ENCODE results near the gene ANKRD53.
"Not testable (repeated sequence)": the region's sequence is repeated elsewhere in the genome, so short reads cannot be mapped to it uniquely, and the experiment has no call there.

The ANKRD53 gene

DNA sequence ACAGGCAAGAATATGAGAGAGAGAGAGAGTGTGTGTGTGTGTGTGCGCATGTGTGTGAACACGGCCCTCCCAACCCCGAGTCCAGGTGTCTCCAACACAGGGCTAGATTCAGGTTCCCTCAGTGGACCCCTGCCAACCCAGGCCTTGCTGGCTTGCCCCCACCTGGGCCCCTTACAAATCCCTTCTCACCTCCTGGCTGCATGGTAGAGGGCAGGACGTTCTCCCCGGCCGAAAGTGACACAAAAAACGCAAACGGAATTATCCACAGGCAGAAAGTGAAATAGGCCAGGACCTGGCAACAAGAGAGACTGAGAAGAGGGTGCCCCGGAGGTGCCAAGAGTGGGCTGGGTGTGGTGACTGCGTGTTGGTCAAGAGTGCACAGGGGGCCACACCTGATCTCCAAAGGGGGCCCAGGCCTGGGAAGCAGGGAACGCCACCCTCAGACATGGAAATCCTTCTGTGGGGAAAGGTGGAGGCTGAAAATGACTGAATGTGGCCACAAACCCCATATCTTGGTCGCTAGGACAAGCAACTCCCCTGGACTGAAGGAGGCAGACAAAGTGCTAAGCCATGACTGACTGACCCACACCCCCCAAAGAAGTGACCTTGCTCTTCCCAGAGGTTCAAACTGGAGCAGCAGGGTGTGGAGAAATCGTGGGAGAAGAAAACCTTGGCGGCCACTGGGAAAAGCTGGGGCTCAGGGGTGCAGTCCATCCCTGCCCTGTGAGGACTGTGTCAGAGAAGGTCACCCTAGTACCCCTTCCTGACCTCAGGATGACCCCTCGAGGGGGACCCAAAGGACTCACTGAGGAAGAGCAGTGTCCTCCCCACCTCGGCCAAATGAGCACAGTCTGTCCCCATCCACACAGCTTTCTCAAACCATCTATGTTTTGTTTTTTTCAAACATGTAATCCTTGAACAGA lies 10.6 kb downstream of the ANKRD53 start:
- DNase-seq (ENCODE audit: low read depth in 2 of 2), result no peak

DNA sequence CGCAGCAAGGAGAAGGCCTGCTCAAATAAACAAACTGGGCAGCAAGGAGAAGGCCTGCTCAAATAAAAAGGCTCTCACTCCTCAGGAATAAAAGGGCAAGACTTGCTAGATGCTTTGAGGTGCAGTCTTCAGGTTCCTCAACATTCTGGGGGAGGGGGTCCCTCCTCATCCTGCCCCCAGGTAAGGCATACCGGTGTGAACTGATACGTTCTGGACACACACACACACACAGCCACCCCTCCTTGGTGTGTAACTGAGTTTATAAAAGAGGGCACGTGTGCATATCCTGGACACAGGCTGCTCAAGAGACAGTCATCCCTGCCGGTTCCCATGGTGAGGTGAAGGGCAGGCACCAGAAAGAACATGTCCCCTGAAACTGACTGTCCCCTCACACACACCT lies 11.8 kb downstream of the ANKRD53 start:
- DNase-seq (ENCODE audit: low read depth in 2 of 2), result no peak

DNA sequence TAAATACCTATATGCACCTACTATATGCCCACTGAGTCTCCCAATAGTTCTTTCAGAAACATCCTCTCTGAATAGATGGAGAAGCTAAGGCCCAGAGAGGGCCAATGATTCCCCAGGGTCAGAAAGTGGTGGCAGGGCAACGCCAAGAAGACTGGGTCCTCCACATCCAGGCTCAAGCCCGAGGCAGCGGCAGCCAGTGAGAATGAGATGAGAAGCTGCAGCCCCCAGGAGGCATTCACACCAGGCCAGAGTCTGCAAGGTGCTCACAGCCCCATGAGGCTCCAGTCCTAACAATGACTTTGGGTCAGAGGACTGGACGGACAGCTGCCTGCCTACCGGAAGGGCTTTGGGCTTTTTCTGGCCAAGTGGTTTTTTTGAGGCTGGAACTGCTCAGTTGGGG lies 12.7 kb downstream of the ANKRD53 start:
- no peak for DNase-seq (ENCODE audit: low read depth in 2 of 2)

DNA sequence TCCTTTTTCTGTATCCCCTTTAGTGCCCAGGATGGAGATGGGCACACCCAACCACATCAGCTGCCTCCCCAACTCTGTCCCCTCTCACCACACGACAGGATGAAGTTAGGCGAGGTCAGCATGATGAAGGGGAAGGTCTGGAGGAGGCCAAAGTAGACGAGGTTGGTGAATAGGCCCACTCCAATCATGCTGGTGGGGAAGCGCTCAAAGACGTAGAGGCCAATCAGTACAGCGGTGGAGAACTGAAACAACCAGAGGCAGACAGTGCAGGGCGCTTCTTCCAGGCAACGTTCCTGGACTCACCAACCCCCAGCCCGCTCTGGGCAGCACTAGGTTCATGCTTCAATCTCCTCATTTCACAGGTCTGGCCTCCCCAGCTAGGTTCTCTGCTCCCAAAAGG lies 13.3 kb downstream of the ANKRD53 start:
- DNase-seq (ENCODE audit: low read depth in 2 of 2), result no peak

DNA sequence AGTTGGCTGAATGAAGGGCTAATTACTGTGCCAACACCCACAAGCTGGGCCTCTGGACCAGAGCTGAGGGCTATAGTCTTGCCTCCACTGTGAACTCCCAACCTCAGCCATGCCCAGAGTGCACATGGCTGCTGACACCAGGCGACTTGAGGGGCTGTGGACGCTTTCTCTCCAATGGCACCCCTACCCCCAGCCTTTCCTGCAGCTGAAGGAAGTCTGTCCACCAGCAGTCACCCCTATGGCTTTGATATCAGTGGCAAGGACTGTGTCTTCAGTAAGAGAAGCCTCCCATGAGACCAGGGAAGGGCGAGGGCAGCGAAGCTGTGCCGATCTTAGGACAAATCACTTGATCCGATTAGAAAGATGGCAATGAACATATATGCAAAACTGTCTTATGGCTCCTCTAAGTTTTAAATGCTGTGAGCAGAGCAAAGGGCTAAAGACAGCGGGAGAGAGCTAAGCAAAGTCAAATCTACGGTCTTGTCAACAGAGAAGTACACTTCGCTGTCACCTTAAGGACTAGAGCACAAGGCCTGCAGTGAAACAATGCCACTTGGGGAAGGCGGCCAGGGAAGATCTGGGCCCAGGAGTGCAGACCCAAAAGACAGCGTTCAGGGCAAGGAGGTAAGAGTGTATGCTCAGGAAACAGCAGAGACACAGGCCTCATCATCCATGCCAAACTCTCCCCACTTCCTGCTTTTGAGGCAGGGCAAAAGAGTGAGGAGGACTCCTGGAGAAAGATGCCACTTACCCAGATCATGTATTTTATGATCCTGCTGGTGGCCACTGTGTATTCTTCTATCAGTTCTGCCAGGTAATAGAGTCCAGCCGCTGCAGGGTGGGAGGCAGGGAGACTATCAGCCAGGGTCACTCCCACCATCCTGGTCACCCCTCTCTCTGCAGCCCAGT lies 14.8 kb downstream of the ANKRD53 start:
- DNase-seq (ENCODE audit: low read depth in 2 of 2), result no peak

DNA sequence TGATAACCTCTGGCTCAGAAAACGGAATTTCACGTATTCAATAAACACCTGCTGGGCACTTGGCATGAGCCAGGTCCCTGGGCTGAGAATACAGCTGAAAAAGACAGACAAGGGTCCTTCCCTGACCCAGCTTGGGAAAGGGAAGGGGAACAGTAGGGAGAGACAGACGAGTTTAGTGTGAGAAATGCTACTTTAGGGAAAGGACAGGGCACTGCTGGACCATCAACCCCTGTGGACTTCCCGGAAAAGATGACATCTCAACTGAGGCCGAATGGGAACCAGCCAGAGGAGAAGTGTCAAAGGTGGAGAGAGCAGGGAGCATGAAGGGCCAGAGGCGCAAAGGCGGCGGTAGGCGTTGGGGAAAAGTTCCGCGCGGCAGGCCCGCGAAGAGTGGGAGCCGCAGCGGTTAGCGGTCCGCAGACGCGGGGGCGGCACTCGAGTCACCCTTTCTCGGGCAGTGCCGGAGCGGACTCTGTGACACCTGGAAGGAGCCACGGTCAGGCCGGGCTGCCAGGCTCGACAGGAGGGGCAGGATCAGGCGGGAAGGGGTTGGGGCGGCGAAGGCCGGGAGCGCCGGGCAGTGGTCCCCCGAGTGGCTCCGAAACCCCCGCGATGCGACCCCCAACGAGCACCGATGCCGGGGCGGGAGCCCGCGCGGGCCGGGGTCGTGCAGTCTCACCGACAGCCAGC lies 15.7 kb downstream of the ANKRD53 start:
- DNase-seq (ENCODE audit: low read depth in 2 of 2), result peak in 1 of 2 donors; percentile 36

DNA sequence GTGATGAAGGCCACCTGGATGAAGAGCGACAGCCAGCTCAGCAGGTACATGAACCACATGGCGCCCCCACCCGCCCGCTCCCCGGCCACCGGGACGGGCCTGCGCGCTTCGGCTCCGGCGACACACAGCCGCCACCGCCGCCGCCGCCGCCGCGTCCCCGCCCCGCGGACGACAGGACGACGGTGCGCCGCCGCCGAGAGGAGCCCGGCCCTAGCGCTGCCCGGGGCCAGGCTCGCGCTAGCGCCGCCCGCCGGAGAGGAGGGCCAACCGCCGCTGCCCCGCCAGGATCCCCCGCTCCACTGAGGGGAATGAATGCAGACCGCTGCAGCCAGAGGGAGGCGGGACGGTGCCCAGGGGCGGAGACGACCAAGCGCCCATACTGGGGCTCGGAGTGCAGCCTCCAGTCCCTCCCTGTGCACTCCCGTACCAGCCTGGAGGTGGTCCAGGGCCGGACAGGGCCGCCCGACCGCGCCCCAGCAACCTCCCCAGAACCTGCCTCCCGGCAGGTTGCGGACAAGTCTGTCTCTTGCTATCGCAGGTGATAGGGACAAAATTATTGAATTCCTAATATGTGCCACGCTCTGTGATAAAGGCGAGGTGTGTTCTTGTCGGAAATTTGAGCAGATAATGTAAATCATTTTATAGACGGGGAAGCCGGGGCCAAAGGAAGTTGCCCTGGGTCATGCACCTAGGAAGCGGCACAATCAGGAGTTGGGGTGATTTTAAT lies 16.4 kb downstream of the ANKRD53 start, which contains the start of gene TEX261:
TSS of gene TEX261 (minus strand) at position 175 of the 727 bp plus-strand sequence. CDS start at position 59, 116 bp downstream.
- DNase-seq (ENCODE audit: low read depth in 2 of 2), result peak; percentile 78 to 90

DNA sequence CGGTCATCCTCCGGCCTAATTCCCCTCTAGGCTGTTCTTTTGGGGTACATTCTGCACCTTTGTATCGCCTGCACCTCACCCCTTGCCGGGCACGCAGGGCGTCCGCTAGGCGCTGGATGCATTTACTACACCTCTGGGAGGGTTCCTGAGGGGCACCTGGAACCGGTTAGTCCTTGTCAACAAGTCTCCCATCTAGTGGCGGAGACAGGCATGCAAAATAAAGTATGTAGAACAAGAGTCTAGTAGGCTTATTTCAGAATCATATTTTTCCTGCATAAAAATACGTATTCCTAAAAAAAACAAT lies 16.9 kb downstream of the ANKRD53 start:
- DNase-seq (ENCODE audit: low read depth in 2 of 2), result peak in 1 of 2 donors; percentile 41

DNA sequence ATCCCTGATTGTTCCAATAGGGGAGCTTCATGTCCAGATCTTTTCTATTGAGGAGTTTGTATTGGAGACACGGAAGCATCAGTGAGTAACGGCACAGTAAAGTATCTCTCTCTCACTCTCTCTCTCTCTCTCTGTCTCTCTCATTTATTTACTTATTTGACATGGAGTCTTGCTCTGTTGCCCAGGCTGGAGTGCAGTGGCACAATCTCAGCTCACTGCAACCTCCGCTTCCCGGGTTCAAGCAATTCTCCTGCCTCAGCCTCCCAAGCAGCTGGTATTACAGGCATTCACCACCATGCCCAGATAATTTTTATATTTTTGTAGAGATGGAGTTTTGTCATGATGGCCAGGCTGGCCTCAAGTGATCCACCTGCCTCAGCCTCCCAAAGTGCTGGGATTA lies 20.5 kb downstream of the ANKRD53 start:
- not testable (repeated sequence) for DNase-seq (ENCODE audit: low read depth in 2 of 2)

DNA sequence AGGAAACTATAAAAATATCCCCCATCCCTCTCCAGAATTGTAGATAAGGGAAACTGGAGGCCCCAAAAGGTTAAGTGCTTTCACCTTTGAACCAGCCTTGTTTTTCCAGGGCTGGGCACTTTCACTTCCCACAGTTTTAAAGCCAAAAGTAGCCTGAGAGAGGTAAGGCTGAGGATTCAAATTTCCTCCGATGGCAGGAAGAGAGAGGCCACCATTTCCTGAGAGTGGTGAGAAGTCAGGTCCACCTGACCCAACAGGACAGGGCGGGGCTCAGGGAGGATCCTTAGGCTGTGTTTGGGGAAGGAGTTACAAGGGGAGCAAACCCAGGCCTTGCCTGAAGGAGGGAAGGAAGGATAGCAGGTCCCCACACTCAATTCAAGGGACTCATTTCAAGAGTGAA lies 20.9 kb downstream of the ANKRD53 start:
- DNase-seq (ENCODE audit: low read depth in 2 of 2), result no peak

DNA sequence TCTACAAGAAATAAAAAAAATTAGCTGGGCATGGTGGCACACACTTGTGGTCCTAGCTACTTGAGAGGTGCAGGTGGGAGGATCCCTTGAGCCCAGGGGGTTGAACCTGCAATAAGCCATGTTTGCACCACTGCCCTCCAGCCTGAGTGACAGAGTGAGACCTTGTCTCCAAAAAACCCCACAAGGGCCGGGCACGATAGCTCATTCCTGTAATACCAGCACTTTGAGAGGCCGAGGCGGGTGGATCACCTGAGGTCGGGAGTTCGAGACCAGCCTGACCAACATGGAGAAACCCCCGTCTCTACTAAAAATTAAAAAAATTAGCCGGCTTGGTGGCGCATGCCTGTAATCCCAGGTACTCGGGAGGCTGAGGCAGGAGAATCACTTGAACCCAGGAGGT lies 21.5 kb downstream of the ANKRD53 start:
- DNase-seq (ENCODE audit: low read depth in 2 of 2), result not testable (repeated sequence)

DNA sequence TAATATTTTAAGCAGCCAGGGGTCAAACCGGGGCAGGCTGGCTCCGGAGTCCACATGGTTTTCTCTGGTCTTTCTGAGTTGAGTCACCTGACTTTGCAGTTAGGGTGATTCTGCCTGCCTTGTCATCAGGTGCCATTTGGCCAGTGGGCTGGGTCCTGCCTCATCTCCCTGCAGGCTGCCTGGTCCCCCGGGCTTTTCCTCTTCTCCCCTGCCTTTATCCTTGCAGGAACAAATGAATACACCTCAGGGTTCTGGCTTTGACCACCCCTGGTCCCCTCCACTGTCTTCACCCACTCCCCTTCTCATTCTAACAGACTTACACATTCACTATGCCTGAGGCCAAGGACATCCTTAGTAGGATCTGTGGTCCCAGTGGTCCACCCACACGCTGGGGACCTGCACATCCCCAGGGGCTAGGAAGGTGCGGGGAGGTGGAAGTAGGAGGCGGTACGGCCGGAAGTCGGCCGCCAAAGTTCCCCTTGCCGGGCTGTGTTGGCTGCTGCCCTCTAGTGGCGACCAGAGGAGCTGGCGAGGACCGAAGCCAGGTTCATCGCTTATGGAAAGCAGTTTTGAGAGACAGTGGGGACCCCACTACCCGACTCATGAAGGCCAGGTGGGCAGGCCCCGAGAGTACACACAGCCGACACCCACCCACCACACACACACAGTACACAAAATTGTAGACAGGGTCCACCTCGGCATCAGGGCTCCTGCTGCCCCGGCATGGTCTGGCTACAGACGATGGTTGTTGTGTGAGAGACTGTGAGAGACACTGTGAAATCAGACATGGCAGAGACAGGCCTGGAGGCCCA lies 22.6 kb downstream of the ANKRD53 start:
- DNase-seq (ENCODE audit: low read depth in 2 of 2), result peak; percentile 72 to 75

DNA sequence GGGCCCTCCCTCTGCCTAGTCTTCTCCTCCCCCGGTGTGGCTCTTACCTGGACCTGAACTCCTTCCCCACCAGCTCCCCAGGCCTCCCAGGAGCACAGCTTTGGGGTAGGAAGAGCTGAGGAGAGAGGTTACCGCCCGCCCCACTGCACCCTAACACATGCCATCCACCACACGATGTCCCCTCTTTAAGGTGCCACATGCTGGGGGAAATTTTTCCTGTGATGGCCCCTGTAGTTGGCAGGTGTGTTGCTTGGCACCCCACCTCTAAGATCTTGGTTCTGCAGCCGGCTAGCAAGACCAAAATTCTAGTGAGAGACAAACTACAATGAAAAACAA lies 23.1 kb downstream of the ANKRD53 start:
- DNase-seq (ENCODE audit: low read depth in 2 of 2), result no peak

DNA sequence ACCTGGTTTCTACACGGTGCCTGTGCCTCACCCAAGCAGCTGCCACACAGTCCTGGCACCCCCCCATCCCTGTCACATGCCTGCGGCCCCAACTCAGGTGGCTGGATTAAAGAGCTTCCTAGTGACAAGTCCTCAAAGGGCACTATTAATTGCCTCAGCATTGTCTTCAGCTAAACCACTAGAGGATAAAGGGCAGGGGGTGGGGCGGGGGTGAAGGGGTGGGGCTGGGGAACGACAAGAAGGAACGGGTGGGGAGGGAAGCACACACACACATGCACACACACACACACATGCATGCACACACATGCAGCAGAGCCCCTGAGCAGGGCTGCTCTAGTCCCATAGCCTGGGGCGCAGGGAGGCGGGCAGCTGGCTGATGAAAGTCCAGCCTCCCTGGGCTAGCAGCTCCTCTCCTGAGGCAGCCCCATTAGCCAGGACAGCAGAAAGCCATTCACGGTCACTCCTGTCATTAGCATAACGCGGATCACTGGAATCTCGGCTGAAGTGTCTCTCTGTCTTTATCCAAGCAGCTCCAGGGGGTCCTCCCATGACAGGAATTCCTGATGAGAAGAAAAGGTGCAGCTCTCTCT lies 23.6 kb downstream of the ANKRD53 start:
- no peak for DNase-seq (ENCODE audit: low read depth in 2 of 2)

DNA sequence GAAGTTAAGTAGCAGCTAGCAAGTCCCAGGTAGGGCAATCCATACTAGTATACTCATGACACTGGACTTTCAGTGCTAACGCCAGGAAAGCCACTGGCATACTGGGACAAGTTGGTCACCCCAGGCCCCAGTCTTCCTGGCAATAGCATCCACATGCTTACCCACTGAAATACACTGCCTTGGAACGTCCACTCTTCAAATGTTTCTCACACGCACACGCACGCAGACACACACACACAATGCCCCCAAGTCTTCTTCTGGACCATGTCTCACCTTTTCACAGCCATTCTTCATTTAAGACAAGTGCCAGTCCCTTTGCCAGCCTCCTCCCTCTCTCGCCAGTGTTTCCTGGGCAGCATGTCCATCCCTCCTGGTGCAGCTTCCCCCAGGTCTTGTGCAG lies 25.0 kb downstream of the ANKRD53 start:
- DNase-seq (ENCODE audit: low read depth in 2 of 2), result no peak

DNA sequence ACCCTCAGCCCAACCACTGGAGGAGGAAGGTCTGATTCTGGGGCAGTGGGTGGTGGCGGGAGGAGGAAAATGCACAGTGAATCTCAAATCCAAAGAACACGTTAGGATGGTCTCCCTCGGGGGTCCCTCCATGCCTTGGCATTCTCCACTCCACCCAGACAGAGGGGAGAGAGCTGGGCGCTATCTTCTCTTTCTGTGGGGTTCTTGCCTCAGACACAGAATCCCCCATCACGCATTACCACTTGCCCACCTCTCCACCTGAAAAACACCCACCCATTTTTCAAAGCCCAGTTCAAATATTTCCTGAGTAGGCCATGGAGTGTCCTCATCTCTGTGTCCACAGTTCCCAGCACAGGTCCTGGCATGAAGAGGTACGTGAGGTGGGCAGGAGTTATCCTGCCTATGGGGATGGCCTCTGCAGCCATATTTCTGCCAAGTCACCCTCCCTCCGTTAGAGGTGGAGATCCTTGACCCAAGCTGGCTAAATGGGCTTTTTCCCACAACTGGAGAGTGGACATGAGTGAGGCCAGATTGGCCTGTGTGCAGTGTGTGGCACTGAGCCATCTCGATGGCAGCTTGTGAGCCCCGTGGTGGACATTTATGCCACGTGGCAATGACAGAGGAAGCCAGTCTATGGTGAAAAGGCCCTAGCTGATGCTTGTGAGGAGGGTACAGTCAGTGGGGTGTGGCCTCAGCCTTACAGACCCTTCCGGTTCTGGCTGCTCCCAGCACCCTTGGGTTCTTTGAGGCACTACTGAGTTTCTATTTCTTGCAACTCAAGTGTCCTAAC lies 25.7 kb downstream of the ANKRD53 start:
- no peak for DNase-seq (ENCODE audit: low read depth in 2 of 2)

DNA sequence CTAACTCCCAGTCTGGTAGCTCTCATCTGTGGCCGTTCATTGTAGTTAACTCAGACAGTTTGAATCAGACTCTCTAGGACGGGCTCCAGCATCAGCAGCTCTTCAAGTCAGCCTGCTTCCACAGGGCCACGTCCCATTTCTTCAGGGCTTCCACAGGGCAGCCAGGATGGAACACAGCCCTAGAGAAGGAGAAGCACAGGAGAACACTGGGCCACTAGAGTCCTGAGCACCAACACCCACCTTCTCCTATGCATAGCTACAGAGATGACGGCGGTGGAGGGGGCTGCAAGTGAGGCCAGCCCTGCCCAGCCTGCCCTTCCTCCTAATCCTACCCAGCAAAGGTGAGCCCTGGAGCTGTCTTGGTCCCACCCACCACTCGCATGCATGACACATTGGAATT lies 26.4 kb downstream of the ANKRD53 start:
- DNase-seq (ENCODE audit: low read depth in 2 of 2), result no peak

DNA sequence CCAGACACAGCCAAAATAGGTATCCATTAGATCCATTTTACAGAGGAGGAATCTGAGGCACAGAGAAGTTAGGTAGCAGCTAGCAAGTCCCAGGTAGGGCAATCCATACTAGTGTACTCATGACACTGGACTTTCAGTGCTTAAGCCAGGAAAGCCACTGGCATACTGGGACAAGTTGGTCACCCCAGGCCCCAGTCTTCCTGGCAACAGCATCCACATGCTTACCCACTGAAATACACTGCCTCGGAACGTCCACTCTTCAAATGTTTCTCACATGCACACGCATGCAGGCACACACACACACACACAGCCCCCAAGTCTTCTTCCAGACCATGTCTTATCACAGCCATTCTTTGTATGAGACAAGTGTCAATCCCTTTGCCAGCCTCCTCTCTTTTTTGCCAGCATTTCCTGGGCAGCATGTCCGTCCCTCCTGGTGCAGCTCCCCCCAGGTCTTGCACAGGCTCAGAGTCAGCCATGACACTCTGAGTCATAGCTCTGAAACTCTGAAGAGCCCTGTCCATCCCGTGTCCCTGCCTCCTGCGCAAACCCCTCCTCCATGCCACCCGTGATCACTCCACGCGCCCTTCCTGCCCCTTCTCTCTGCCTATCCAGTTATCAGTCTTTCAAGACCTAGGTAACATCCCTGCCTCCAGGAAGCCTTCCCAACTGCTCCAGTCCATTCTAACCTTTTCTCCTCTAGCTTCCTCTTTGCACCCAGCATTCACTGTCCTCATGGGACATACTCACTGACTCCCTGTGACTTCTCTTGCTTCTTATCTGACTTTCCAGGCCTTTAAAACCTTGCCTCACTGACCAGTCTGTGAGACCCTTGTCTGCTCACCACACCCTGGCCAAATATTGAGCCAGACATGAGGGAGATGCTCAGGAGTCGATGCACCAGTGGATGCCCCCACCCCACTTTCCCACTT lies 27.1 kb downstream of the ANKRD53 start:
- DNase-seq (ENCODE audit: low read depth in 2 of 2), result no peak

Data from stimulated activated CD4-positive, alpha-beta T cell treated with anti-CD3 and anti-CD28 coated beads, Interleukin-1b, Interleukin-23, amount 100 ng/mL, for 4 hours (primary cell).